B cell (primary cell): ENCODE data around the gene SYTL1. TPM values are rescaled to one million over a fixed set of nuclear protein-coding genes. Genes with fewer than 3 reads are reported as not detected.

ENCODE experiments used
- ATAC-seq: fragments of 200-7000 bp; cut with Tn5 transposase; one replicate; pipeline ENCODE4 v1.10.0; 2021; ENCODE audit warnings: low read depth, mild to moderate bottlenecking, moderate number of reproducible peaks, moderate library complexity
- CTCF ChIA-PET: fragments of 350-600 bp; sonication (Branson Sonifier 250); formaldehyde crosslinking; loops from one replicate; lab custom pipeline; 2021; ENCODE audit warnings: antibody characterized with exemption, inconsistent platforms; lab: Charles Lee
- POLR2A ChIA-PET: fragments of 350-600 bp; sonication (Branson Sonifier 250); formaldehyde crosslinking; loops from one replicate; lab custom pipeline; 2021; ENCODE audit warnings: antibody characterized with exemption; lab: Charles Lee
- DNase-seq: peaks from one replicate; pipeline ENCODE4 v3.0.0; 2013
- H2AFZ ChIP-seq: 2 replicates; pipeline ENCODE4 v1.6.1; 2012; ENCODE audit warnings: mild to moderate bottlenecking, low read depth, low read length; ENCODE audit not compliant: insufficient read depth, poor library complexity, severe bottlenecking
- H3K27ac ChIP-seq, 2 donors: 1 replicate in 1 of 2; 2 replicates in 1 of 2; pipeline ENCODE4 v1.5.1; 2012 to 2013; ENCODE audit warnings: low read length in 2 of 2, mild to moderate bottlenecking in 2 of 2, moderate library complexity in 1 of 2
- H3K27me3 ChIP-seq, 4 experiments: fragments of 200-600 bp in 1 of 4; sonication (generic) in 1 of 4; replicated peaks in 1 of 4; 1 replicate in 2 of 4; 2 replicates in 2 of 4; pipeline versions ENCODE4 v1.6.1 to v1.7.0; 2013 to 2016; ENCODE audit warnings: low read length in 3 of 4, mild to moderate bottlenecking in 2 of 4, mixed read lengths in 1 of 4, moderate library complexity in 1 of 4; ENCODE audit not compliant: insufficient read depth in 4 of 4, control insufficient read depth in 3 of 4; ENCODE audit errors: control extremely low read depth in 1 of 4
- H3K36me3 ChIP-seq, 2 experiments: replicated peaks in 1 of 2; 1 replicate in 1 of 2; 2 replicates in 1 of 2; pipeline versions ENCODE4 v1.6.1 to v1.7.1; 2013; ENCODE audit warnings: low read length in 1 of 2; ENCODE audit not compliant: insufficient read depth in 2 of 2, control insufficient read depth in 1 of 2; ENCODE audit errors: control extremely low read depth in 1 of 2, extremely low read depth in 1 of 2
- H3K4me1 ChIP-seq, 2 donors: fragments of 200-600 bp in 1 of 2; sonication (generic) in 1 of 2; 1 replicate in 1 of 2; 2 replicates in 1 of 2; pipeline versions ENCODE4 v1.5.1 to v1.6.1; 2013 to 2017; ENCODE audit warnings: low read length in 2 of 2; ENCODE audit not compliant: control insufficient read depth in 2 of 2, insufficient read depth in 2 of 2
- H3K4me2 ChIP-seq: replicated peaks from 2 replicates; pipeline ENCODE3; 2012; ENCODE audit warnings: mild to moderate bottlenecking, low read depth, low read length; ENCODE audit not compliant: poor library complexity, severe bottlenecking
- H3K4me3 ChIP-seq, 5 experiments: fragments of 200-600 bp in 1 of 5; sonication (generic) in 1 of 5; 1 replicate in 3 of 5; 2 replicates in 2 of 5; pipeline versions ENCODE4 v1.5.1 to v1.7.0; 2011 to 2016; ENCODE audit warnings: low read length in 4 of 5, mild to moderate bottlenecking in 4 of 5, low read depth in 2 of 5, control low read depth in 1 of 5, moderate library complexity in 1 of 5; ENCODE audit not compliant: insufficient read depth in 1 of 5; ENCODE audit errors: control extremely low read depth in 1 of 5, extremely low read depth in 1 of 5
- H3K79me2 ChIP-seq: fragments of 200-600 bp; sonication (generic); one replicate; pipeline ENCODE4 v1.6.0; 2016; ENCODE audit warnings: low read length; ENCODE audit not compliant: control insufficient read depth, insufficient read depth
- H3K9ac ChIP-seq: fragments of 200-600 bp; sonication (generic); 2 replicates; pipeline ENCODE4 v1.6.1; 2017; ENCODE audit warnings: mild to moderate bottlenecking, low read length, moderate library complexity
- H3K9me3 ChIP-seq, 3 donors: one replicate each; pipeline versions ENCODE4 v1.6.1 to v1.7.1; 2013; ENCODE audit warnings: low read length in 2 of 3; ENCODE audit not compliant: control insufficient read depth in 2 of 3, insufficient read depth in 1 of 3; ENCODE audit errors: control extremely low read depth in 1 of 3
- H4K20me1 ChIP-seq: 2 replicates; pipeline ENCODE4 v1.6.0; 2012; ENCODE audit warnings: mild to moderate bottlenecking, low read length; ENCODE audit not compliant: insufficient read depth, control insufficient read depth, poor library complexity, severe bottlenecking
- H3K27ac Mint-ChIP-seq: one replicate; pipeline ENCODE4 v1.8.0; 2021; ENCODE audit warnings: mixed read lengths
- H3K27me3 Mint-ChIP-seq: one replicate; pipeline ENCODE4 v1.8.0; 2021; ENCODE audit warnings: mixed read lengths
- H3K4me1 Mint-ChIP-seq: one replicate; pipeline ENCODE4 v1.8.0; 2021; ENCODE audit warnings: mixed read lengths
- H3K4me3 Mint-ChIP-seq: one replicate; pipeline ENCODE4 v1.8.0; 2021; ENCODE audit warnings: mixed read lengths
- H3K9me3 Mint-ChIP-seq: one replicate; pipeline ENCODE4 v1.8.0; 2022; ENCODE audit warnings: mixed read lengths; ENCODE audit not compliant: insufficient read depth
- EZH2 ChIP-seq: IDR thresholded peaks from 2 replicates; pipeline ENCODE4 v1.6.1; 2012; ENCODE audit warnings: borderline replicate concordance, low read depth, mild to moderate bottlenecking, moderate library complexity, low read length; ENCODE audit not compliant: insufficient read depth, poor library complexity, severe bottlenecking
- WGBS: methylation state at CpG from one replicate; pipeline ENCODE4 v1.1.5; 2013; ENCODE audit warnings: missing lambda C conversion rate; ENCODE audit not compliant: insufficient coverage; 5-methylcytosine and 5-hydroxymethylcytosine counted together
- intact Hi-C: fragments of 100-400 bp; cut with micrococcal nuclease; formaldehyde crosslinking; loops from one replicate; pipeline ENCODE4 v1.10.0; 2022
- polyA plus RNA-seq: library from polyadenylated mRNA; depleted of rRNA; stranded (reverse); fragments of >200 nt; gene quantifications from 2 replicates; pipeline ENCODE4 v1.2.3, GENCODE V29; 2012
- total RNA-seq, 2 donors: library from RNA; stranded (reverse); fragments of 120-200 nt in 1 of 2; gene quantifications; 1 replicate in 1 of 2; 2 replicates in 1 of 2; pipeline versions ENCODE4 v1.2.3 to v1.2.4, GENCODE V29; 2013 to 2022
- TF ChIP-seq, protein P1 (sequence below): fragments of 200-600 bp; IDR thresholded peaks from one replicate; pipeline ENCODE4 v1.8.0; 2022; ENCODE audit warnings: antibody characterized with exemption, mild to moderate bottlenecking

SYTL1 gene
- total and polyA plus RNA-seq, 2 donors (not counting 1 experiment from before 2014, with no cell fraction given) = 159 to 444 TPM

DNA sequence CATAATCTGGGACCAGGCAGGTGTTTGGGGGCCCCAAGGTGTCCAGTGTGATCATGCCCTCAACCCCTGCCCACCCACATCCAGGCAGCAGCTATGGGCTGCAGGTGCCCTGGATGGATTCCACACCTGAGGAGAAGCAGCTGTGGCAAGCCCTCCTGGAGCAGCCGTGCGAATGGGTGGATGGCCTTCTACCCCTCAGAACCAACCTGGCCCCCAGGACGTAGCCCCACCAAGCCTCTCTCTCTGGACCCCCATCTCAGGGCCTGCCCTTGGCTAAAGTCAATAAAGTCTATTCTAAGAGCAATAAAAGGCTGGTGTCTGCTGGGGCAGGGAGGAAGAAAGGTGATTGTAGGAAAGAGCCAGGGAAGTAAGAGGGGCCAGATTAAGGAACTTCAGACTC is 11.8 kb downstream of the SYTL1 start:
- no peaks in the 10 kb centered on the region for H3K9me3 ChIP-seq
- no peaks in the 10 kb centered on the region for H3K27me3 Mint-ChIP-seq
- CTCF ChIA-PET = interaction anchor here (0.7 to 11.1 kb wide), 8 partner anchors 12 to 254 kb away, joined by 3 to 135 read pairs (median 6); partner anchors contain the start of genes CD164L2, GPR3, MAP3K6 and SYTL1

DNA sequence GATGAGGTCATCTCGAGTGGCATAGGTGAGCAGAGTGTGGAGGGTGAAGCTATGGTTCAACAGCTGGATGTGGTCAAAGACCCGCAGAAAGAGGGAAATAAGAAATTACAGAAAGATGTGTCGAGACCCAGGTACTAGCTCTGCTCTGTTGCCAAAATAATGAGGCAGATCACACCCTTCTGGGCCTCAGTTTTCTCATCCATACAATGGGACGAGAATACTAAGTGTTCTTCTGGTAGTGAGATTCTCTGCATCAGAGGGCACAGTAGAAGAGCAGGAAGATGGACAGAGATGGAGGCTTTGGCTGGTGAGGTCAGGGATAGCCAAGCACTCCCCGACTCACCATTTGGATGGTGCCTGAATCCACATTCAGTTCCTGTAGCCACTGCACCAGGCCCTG is 13.9 kb downstream of the SYTL1 start:
- no peak overlapping the region for H3K9ac ChIP-seq
- H2AFZ ChIP-seq = no peak overlapping the region
- no peak overlapping the region for H3K27ac ChIP-seq
- H3K4me3 ChIP-seq = no peak overlapping the region
- H3K4me2 ChIP-seq = peak overlapping the region; percentile 95
- Mint-ChIP-seq H3K27me3 (no peaks in the 10 kb centered on the region), H3K9me3 (no peaks in the 10 kb centered on the region), H3K27ac (peak overlapping the region; percentile 75), H3K4me3 (peak overlapping the region; percentile 71), H3K4me1 (peaks cover 44% of the 10 kb centered on the region)
- peaks cover 36 to 52% of the 10 kb centered on the region in 2 donors for H3K4me1 ChIP-seq
- ChIA-PET CTCF (interaction anchor here (1.0 to 11.1 kb wide), 10 partner anchors 13 to 251 kb away, joined by 3 to 135 read pairs (median 38); partner anchors contain the start of genes CD164L2, GPR3, MAP3K6 and SYTL1), POLR2A (no interaction called here)
- ATAC-seq (no peak), DNase-seq (no peak)
- H3K79me2 ChIP-seq = no peaks in the 10 kb centered on the region
- TF ChIP-seq, protein P1, sequence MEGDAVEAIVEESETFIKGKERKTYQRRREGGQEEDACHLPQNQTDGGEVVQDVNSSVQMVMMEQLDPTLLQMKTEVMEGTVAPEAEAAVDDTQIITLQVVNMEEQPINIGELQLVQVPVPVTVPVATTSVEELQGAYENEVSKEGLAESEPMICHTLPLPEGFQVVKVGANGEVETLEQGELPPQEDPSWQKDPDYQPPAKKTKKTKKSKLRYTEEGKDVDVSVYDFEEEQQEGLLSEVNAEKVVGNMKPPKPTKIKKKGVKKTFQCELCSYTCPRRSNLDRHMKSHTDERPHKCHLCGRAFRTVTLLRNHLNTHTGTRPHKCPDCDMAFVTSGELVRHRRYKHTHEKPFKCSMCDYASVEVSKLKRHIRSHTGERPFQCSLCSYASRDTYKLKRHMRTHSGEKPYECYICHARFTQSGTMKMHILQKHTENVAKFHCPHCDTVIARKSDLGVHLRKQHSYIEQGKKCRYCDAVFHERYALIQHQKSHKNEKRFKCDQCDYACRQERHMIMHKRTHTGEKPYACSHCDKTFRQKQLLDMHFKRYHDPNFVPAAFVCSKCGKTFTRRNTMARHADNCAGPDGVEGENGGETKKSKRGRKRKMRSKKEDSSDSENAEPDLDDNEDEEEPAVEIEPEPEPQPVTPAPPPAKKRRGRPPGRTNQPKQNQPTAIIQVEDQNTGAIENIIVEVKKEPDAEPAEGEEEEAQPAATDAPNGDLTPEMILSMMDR = no peak
- TF ChIP-seq EZH2 = no peak
- intact Hi-C loops = loop anchor here (2.0 kb wide), 1 partner anchor 23 kb away; no protein-coding TSS in a partner anchor
- H3K36me3 ChIP-seq = peaks cover 0 to 15% of the 10 kb centered on the region in 2 experiments
- H3K27me3 ChIP-seq = no peaks in the 10 kb centered on the region
- H4K20me1 ChIP-seq = peaks cover 8% of the 10 kb centered on the region
- H3K9me3 ChIP-seq = no peaks in the 10 kb centered on the region
- 75% methylated on average over 4 of the region's 5 CpGs for WGBS

More for the DNA sequence above, 11.8 kb downstream of the SYTL1 start:
- peaks cover 0 to 28% of the 10 kb centered on the region in 2 experiments for H3K36me3 ChIP-seq
- Mint-ChIP-seq H3K27ac (peak overlapping the region; percentile 78), H3K4me3 (no peak overlapping the region), H3K9me3 (no peaks in the 10 kb centered on the region), H3K4me1 (peaks cover 29% of the 10 kb centered on the region)
- H4K20me1 ChIP-seq = no peaks in the 10 kb centered on the region
- DNase-seq (no peak), ATAC-seq (no peak)
- no peak overlapping the region for H3K4me3 ChIP-seq
- H3K79me2 ChIP-seq = peaks cover 12% of the 10 kb centered on the region
- no peak overlapping the region for H3K4me2 ChIP-seq
- no peak for TF ChIP-seq EZH2
- TF ChIP-seq, protein P1 = no peak
- no peak overlapping the region for H3K27ac ChIP-seq
- H3K9ac ChIP-seq = no peak overlapping the region
- peaks cover 26 to 41% of the 10 kb centered on the region in 2 donors for H3K4me1 ChIP-seq
- intact Hi-C loops = no loop called here
- WGBS = 100% methylated on average over 2 of the region's 3 CpGs
- H3K27me3 ChIP-seq = no peaks in the 10 kb centered on the region
- POLR2A ChIA-PET = interaction anchor here (0.7 to 2.1 kb wide), 4 partner anchors 12 to 274 kb away, joined by 4 to 10 read pairs (median 8); partner anchors contain the start of genes SYTL1 and WDTC1
- no peak overlapping the region for H2AFZ ChIP-seq
